Mucosa of rectum (tissue), 2 donors: ENCODE data around the gene RAB19.

Source experiments
- H3K27ac ChIP-seq, 2 donors: one replicate each; pipeline ENCODE4 v1.7.0; 2013; ENCODE audit warnings: inconsistent platforms in 2 of 2, low read depth in 2 of 2, low read length in 2 of 2
- H3K27me3 ChIP-seq, 2 donors: one replicate each; pipeline ENCODE4 v1.7.0; 2013; ENCODE audit warnings: low read length in 2 of 2; ENCODE audit not compliant: control insufficient read depth in 2 of 2, insufficient read depth in 2 of 2
- H3K36me3 ChIP-seq, 2 donors: one replicate each; pipeline ENCODE4 v1.7.0; 2013; ENCODE audit warnings: low read length in 2 of 2; ENCODE audit not compliant: control insufficient read depth in 2 of 2, insufficient read depth in 2 of 2
- H3K4me1 ChIP-seq, 2 donors: one replicate each; pipeline ENCODE4 v1.7.0; 2013; ENCODE audit warnings: low read length in 2 of 2, mild to moderate bottlenecking in 1 of 2; ENCODE audit not compliant: control insufficient read depth in 2 of 2, insufficient read depth in 2 of 2
- H3K4me3 ChIP-seq, 2 donors: one replicate each; pipeline ENCODE4 v1.7.0; 2013; ENCODE audit warnings: low read length in 2 of 2
- H3K9ac ChIP-seq, 2 donors: one replicate each; pipeline ENCODE4 v1.7.0; 2013; ENCODE audit warnings: low read length in 2 of 2, low read depth in 1 of 2, mild to moderate bottlenecking in 1 of 2
- H3K9me3 ChIP-seq, 2 donors: one replicate each; pipeline ENCODE4 v1.7.0; 2013; ENCODE audit warnings: low read length in 2 of 2; ENCODE audit not compliant: control insufficient read depth in 2 of 2
- donor health status: healthy.
- donor health status: Normal muscosa, but diverticular disease.

Gene RAB19

DNA sequence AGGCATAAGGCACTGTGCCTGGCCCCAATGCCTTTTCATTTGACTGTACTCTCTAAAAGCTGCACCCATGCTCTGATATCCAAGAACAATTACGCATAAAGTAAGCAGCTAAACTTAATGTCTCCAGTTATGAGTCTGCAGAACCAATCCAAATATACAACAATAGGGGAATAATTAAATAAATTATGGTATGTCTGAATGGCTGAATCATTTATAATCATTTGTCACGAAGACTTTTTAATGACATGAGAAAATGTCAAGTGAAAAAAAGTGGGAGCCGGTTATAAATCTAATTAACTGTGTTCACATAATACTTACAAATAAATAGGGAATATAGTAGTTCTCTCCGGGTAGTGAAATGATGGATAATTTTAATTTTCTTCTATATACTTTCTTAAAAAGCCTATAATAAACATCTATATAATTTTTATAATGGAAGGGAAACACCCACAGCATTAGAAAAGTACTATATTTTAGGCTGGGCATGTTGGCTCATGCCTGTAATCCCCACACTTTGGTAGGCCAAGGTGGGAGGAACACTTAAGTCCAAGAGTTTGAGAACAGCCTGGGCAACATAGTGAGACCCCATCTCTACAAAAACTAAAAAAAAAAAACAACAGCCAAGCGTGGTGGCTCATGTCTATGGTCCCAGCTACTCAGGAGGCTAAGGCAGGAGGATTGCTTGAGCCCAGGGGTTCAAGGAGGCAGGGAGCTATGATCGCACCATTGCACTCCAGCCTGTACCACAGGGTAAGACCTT is 19.7 kb upstream of the RAB19 start:
- no peaks in the 10 kb centered on the region for H3K27me3 ChIP-seq
- peaks cover 7 to 8% of the 10 kb centered on the region in 2 donors for H3K36me3 ChIP-seq

DNA sequence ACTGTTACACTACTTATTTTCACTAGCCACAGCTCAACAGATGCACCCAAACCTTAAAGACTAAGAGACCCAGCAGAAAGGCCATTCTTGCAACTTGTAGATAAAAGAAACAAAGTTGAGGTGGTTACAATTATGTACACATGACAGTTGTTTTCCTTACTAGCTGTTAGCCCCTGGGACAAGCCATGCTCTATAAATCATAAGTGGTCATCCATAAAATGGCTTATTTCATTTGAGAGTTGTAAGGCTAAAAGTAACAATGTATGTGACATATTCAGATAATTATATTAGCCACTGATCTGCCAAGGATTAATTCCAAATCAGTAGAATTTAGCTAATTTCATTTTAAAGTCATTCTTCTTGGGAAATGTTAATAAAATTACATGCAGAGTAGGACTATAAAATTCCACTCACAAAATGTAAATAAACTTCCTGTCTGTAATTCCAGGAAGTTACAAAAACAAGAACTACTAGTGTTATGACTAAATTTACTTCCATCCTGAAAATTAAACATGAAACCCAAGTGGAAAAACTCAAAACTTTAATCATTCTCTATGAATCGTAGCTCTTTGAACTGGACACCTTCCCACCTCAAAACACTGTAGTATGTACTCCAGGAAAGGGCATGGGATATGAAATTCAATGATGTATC is 18.8 kb upstream of the RAB19 start:
- H3K36me3 ChIP-seq, result peaks cover 1 to 7% of the 10 kb centered on the region in 2 donors
- H3K4me3 ChIP-seq, result no peak overlapping the region
- H3K27me3 ChIP-seq, result no peaks in the 10 kb centered on the region
- H3K9me3 ChIP-seq, result no peaks in the 10 kb centered on the region
- no peak overlapping the region for H3K27ac ChIP-seq
- no peak overlapping the region for H3K9ac ChIP-seq
- no peaks in the 10 kb centered on the region for H3K4me1 ChIP-seq

More for the DNA sequence above, 19.7 kb upstream of the RAB19 start:
- H3K9me3 ChIP-seq, result no peaks in the 10 kb centered on the region
- H3K27ac ChIP-seq, result no peak overlapping the region
- H3K4me3 ChIP-seq, result no peak overlapping the region
- no peak overlapping the region for H3K9ac ChIP-seq
- H3K4me1 ChIP-seq, result no peaks in the 10 kb centered on the region

DNA sequence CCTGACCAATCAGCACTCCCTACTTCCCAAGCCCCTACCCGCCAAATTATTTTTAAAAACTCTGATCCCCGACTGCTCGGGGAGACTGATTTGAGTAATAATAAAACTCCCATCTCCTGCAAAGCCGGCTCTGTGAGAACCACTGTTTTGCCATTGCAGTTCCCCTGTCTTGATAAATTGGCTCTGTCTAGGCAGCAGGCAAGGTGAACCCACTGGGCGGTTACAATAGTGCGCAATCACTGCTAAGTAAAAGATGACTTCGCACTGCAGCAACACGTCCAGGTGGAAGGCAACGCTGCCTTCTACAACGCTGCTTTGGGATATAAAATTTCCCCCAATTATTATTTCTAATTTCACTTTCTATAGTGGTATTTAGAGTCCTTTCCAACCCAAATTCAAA is 14.4 kb upstream of the RAB19 start:
- Histone ChIP-seq H3K27me3 (no peaks in the 10 kb centered on the region), H3K4me3 (no peak overlapping the region), H3K36me3 (peaks cover 0 to 3% of the 10 kb centered on the region in 2 donors), H3K27ac (no peak overlapping the region), H3K4me1 (no peaks in the 10 kb centered on the region), H3K9me3 (no peaks in the 10 kb centered on the region), H3K9ac (no peak overlapping the region)

DNA sequence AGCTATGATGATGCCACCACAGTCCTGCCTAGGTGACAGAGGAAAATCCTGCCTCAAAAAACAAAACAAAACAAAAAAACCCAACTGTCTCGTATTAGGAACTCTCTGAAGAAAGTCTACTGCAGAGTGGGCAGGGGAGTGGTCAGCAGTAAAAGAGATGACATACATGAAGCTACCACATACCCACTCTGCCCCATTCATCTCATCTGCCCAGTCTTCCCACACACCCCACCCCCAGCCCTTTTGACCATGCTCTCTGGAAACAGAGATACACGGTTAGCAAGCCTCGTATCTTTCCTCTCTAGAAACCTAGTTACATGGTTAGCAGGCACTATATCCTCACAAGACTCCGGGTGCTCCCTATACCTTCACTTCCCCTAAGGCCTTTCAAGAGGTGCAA is 13.8 kb upstream of the RAB19 start:
- Histone ChIP-seq H3K27ac (no peak overlapping the region), H3K4me3 (no peak overlapping the region), H3K4me1 (no peaks in the 10 kb centered on the region), H3K36me3 (peaks cover 0 to 3% of the 10 kb centered on the region in 2 donors), H3K9me3 (no peaks in the 10 kb centered on the region), H3K9ac (no peak overlapping the region), H3K27me3 (no peaks in the 10 kb centered on the region)

DNA sequence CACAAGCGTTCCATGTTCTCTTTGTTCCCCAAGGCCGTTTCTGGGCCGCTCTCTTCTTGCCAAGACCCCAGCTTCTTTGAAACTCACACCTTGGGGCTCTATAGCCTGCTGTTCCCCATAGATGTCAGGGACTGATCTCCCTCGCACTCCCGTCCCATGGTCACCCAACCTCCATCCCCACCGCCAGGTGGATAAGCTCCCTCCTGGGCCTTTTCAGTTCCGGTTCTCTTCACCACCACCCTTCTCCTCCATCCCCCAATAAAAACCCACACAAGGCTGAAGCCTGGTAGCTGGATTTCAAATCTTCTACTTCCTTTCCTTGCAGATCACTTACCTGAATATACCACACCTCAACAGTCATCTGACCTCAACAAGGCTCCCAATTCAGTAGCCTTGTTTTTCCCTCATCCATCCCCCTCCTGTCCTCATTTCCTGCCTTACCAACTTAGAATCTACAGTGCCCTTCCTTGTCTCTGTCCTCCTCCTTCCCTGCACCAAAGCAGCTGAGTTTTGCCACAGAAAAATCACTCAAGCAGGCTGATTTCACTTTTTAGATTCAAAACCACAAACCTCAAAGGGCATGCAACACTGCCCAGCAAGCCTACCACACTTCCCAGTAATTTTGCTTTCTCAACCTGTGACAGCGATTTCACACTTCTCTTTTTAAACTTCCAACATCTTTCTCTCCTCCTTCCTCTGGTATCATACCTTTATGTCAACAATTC is 13.2 kb upstream of the RAB19 start:
- Histone ChIP-seq H3K27me3 (no peaks in the 10 kb centered on the region), H3K4me3 (no peak overlapping the region), H3K9me3 (no peaks in the 10 kb centered on the region), H3K36me3 (peaks cover 0 to 3% of the 10 kb centered on the region in 2 donors), H3K4me1 (no peaks in the 10 kb centered on the region), H3K27ac (no peak overlapping the region), H3K9ac (no peak overlapping the region)

DNA sequence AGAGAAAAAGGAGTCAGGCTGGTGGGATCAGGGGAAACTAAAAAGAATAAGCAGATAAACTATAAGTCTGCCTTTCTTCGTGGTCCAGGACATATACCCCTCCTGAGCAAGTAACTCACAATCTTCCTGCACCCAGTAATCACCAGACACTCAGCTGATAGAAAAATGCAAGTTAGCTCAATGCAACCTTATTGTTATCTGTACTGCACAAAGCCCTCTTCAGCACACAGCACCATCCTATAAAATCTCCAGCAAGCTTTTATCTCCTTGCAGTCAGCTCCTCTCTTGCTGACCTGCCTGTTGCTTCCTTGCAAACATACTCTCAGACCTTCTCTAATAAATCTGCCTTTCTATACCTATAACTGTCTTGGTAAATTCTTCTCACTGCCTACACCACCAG is 12.2 kb upstream of the RAB19 start:
- Histone ChIP-seq H3K36me3 (peaks cover 0 to 3% of the 10 kb centered on the region in 2 donors), H3K27me3 (no peaks in the 10 kb centered on the region), H3K4me3 (no peak overlapping the region), H3K9ac (no peak overlapping the region), H3K4me1 (peaks cover 0 to 3% of the 10 kb centered on the region in 2 donors), H3K9me3 (no peaks in the 10 kb centered on the region), H3K27ac (no peak overlapping the region)

DNA sequence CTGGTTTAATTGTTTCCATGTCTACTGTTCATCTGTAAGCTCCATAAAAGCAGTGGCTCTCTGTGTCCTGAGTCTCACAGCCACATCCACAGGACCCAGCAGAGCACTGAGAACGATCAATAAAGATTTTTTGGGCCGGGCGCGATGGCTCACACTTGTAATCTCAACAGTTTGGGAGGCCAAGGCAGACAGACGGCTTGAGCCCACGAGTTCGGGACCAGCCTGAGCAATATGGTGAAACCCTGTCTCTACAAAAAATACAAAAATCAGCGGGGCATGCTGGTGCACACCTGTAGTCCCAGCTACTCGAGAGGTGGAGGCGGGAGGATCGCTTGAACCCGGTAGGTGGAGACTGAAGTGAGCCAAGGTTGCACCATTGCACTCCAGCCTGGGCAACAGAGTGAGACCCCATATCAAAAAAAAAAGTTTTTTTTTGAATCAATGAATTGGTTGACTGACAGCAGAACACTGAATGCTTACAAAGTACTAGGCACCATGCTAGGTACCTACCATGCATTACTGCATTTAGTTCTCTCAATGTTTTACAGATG is 10.0 kb upstream of the RAB19 start:
- H3K9ac ChIP-seq, result no peak overlapping the region
- peaks cover 0 to 3% of the 10 kb centered on the region in 2 donors for H3K36me3 ChIP-seq
- peaks cover 0 to 5% of the 10 kb centered on the region in 2 donors for H3K4me1 ChIP-seq
- no peak overlapping the region for H3K27ac ChIP-seq
- no peak overlapping the region for H3K4me3 ChIP-seq
- no peaks in the 10 kb centered on the region for H3K9me3 ChIP-seq
- H3K27me3 ChIP-seq, result no peaks in the 10 kb centered on the region

DNA sequence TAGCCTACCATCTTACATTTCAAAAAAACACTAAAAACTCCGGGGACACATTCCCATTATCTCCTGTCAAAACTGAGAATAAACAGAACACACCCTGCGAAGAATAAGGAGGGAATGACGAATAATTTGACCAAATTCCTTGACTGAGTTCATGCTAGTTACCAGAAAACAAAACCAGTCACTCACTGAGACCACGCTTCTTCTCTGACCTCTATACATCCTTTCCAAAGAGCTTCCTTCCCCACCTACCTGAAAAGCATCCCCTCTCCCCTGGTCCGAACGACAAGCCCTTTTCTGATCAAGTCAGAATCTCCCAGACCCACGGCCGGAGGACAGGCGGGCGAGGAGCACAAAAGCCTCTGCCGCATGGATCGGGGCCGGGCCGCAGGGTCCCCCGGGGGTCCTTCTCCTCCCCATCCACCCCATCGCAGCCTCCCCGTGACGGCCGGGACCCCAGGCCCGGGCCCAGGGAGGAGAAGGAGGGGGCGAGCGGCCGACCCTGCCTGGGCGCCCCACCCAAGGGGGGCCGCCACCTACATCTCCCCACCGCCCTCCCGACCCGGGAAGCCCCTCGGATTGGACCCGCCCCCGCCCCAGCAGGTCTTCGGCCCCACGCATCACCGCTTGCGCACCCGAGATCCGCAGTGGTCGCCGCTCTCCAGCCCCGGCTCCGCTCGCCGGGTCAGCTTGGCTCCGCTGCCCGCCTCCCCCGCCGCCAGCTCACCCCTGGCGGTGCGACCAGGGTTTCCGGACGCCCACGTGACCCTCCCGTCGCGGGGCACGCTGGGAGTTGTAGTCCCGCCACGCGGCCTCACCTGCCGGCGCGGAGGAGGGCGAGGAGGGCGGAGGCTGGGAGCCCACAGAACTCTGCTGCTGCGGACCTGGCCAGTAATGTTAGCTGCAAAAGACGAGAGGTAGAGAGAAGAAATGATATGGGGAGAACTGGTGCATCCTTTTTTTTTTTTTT is 5.8 kb upstream of the RAB19 start, which contains the start of gene SLC37A3:
Gene SLC37A3 (minus strand): TSS at position 747 of the 967 bp plus-strand sequence. CDS start 16,004 bp downstream, outside the sequence.
- Histone ChIP-seq H3K27ac (peak within 1 kb of the TSS; percentile 70 to 76), H3K4me1 (peaks cover 0 to 5% of the 10 kb centered on the region in 2 donors), H3K4me3 (peak within 1 kb of the TSS; percentile 74 to 88), H3K9me3 (no peaks in the 10 kb centered on the region), H3K9ac (peak within 1 kb of the TSS; percentile 57 to 88), H3K36me3 (peaks cover 0 to under 1% of the 10 kb centered on the region in 2 donors), H3K27me3 (no peaks in the 10 kb centered on the region)

DNA sequence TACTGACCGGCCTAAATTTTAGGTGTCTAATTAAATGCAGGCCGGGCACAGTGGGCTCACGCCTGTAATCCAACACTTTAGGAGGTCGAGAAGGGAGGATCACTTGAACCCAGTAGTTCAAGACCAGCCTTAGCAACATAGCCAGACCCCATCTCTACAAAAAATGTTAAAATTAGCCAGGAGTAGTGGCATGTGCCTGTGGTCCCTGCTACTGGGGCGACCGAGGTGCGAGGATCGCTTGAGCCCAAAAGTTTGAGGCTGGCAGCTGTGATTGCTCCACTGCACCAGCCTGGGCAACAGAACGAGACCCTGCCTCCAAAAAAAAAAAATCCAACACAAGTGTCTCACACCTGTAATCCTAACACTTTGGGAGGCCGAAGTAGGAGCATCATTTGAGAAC is 5.0 kb upstream of the RAB19 start:
- Histone ChIP-seq H3K4me3 (peak overlapping the region in 1 of 2 donors; percentile 74), H3K36me3 (no peaks in the 10 kb centered on the region), H3K27ac (no peak overlapping the region), H3K9ac (no peak overlapping the region), H3K27me3 (no peaks in the 10 kb centered on the region), H3K9me3 (no peaks in the 10 kb centered on the region), H3K4me1 (peaks cover 0 to 5% of the 10 kb centered on the region in 2 donors)
